HG03439 (cell line): ENCODE data around the gene TNFAIP2.
"Not testable (repeated sequence)": the region's sequence is repeated elsewhere in the genome, so short reads cannot be mapped to it uniquely, and the experiment has no call there.

Source experiments
- ATAC-seq: cut with Tn5 transposase; IDR thresholded peaks from one replicate; pipeline ENCODE4 v1.9.1; 2021; ENCODE audit warnings: mild to moderate bottlenecking, moderate library complexity; ENCODE audit not compliant: unreplicated experiment

The TNFAIP2 gene

DNA sequence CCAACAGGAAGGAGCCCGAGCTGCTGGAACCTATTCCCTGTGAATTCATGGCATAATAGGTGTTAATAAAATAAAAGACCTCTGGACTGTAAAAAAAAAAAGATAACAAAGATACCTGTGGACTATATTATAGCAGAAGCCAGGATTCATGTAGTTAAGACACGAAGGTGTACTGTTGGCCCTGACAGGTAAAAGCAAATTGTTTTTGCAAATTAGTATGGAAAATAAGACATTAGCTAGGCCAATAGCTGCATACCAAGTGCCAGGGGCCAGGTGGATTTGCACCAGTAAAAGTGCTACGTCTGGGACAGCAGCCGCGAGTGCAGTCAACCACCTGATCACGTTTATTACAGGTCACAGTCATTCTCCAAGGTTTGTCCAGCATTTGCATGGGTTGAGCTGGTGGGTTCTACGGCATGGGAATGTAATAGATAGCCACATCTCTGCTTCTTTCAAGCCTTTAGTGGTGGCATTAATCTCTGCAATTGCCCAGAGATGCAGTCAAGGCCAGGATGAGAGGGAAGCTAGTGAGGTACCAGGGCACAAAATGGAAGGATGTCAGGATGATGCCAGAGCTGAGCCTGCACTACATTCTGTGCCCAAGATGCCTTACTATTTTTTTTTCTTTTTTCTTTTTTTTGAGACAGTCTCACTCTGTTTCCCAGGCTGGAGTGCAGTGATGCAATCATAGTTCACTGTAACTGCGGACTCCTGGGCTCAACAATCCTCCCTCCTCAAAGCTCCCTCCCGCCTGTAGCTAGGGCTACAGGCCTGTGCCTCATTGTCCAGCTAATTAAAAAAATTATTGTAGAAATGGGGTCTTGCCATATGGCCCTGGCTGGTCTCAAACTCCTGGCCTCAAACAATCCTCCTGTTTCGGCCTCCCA, 26.3 kb downstream of the TNFAIP2 start:
- ATAC-seq: no peak

DNA sequence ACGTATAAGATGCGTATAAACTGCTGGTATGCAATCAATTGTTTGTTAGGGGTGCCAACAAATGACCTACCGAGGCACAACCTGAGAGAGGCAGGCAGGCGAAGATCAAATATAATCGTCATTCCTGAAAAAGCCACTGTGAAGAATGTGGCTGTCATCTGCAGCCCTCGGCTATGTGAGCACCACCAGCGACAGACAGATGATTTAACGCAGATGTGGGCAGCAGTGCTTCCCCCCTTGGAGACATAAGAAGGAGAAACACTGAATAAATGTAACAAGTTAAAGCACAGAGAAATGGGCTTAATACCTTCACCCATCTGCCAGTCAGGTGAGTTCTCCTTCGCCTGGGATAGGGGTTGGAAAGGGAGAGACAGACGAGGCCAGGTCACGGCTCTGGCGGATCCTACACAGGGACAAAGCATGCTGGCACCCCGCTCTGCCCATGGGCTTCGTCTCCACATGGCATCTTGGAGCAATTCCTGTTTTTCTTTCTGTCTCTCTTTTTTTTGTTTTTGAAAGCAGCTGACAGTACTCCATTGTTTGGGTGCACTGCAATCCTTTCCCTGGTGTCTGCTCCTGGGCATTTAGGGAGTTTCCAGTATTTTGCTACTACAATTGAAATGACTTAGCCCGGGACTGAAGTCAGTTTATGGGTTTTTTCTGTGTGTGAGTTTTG, 28.1 kb downstream of the TNFAIP2 start:
- ATAC-seq: no peak

DNA sequence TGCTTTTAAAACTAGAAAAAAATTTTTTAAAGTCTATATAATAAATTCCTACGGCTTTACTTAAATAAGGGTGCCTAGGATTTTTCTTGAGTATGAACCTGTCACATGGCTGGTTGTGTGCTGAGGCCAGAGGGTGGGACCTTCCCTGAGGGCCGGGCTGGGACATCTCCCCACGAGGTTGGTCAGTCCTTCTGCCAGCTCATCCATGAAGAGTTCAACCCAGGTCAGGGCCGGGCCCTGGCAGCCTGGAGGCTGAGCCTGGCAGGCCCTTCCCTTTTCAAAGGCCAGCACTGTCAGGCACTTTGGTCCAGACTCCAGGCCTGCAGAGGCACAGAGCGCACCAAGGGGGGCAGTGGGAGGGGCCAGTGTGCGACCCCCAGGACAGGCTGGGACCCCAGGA, 31.7 kb downstream of the TNFAIP2 start:
- no peak for ATAC-seq

DNA sequence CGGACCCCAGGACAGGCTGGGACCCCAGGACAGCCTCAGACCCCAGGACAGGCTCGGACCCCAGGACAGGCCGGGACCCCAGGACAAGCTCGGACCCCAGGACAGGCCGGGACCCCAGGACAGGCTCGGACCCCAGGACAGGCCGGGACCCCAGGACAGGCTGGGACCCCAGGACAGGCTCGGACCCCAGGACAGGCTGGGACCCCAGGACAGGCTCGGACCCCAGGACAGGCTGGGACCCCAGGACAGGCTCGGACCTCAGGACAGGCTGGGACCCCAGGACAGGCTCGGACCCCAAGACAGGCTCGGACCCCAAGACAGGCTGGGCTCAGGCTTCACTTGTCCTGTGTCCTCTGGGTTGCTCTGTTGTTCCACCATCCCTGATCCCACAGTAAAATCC, 32.2 kb downstream of the TNFAIP2 start:
- ATAC-seq: not testable (repeated sequence)

DNA sequence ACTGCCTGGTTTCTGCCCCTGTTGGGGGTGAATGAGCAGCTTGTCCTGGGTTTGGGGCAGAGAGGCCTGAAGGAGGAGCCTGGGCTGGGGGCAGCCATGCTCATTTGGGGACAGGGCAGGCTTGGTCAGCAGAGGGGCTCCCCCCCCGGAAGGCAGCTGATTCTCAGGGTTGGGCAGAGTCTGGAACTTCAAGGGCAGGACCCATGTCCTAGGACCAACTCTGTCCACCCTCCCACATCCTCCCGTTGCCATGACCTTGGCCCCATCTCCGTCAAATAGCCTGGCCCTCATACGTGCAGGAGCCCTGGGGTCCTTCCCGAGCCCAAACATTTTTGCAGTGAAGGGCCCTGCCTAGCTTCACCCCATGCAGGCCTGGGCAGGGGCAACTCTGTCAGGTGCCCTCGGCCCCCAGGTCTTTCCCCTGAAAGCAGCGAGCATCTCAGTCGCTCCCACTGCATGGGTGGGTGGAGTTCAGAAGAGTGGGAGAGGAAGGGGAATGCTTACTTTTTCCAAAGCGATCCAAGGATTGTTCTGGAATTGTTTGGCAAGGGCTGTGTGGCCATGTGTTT, 32.6 kb downstream of the TNFAIP2 start:
- no peak for ATAC-seq

DNA sequence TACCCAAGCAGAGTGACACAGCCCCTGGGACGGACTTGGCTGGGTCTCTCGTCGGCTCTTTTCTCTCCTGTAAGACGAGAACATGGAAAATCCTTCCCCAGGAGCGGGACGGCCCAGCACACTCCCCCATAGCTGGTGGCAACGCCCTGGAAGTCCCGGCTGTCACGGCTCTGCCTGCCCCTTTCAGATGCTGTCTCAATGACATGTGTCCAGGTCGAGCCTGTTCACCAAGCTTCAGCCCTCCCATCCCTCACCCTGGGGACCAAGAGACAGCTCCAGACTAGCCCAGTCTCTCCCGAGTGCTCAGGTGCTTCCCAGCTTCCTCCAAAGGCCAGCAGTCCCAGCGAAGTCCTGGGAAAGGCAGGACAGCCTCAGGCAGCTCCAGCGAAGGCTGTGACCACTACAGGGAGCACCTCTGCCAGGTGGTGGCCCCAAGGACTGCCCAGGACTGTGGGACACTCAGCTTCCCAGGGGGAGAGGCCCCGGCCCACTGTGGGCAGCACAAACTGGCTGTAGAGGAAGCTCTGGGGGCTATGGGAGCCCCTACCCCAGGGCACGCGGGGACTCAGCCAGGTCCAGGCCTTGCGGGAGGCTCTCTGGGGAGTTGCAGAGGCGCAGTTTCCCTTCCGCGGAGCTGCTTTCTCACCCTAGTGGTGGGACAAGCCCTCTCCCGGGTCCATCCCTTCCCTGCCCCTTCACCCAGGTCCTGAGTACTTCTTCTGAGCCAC, 33.6 kb downstream of the TNFAIP2 start:
- ATAC-seq: no peak

DNA sequence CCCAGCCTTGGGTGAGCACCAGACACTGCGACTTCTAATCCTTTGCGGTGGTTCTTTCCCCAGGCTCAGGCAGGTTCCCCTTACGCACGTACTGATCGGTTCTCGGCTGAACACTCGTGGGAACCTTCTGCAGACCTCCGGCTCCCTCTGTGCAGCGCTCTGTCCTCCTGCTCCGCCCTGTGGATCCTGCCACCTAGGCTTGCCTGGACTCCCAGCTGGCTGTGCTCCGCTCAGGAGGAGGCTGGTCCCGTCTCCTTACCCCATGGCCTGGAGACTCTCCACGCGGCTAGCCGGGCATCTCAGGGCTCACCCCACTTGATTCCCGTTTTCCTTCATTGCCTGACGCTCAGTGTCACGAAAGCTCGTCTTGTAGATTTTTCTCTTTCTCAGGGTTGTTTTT, 34.7 kb downstream of the TNFAIP2 start:
- no peak for ATAC-seq

DNA sequence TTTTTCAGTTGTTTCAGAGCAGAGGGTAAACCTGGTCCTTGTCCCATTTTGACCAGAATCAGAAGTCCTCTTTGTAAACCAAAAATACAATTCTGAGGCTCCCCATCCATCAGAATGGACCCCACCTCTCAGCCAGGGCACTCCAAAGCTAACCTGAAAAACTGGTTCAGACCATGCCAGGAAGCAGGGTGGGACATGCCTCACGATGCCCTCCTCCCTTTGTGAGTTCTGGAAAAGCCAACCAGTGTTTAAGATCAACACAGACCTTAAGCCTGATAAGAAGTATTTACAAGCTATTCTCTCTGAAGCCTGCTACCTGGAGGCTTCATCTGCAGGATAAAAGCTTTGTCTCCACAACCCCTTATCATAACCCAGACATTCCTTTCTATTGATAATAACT, 35.4 kb downstream of the TNFAIP2 start:
- ATAC-seq: no peak

DNA sequence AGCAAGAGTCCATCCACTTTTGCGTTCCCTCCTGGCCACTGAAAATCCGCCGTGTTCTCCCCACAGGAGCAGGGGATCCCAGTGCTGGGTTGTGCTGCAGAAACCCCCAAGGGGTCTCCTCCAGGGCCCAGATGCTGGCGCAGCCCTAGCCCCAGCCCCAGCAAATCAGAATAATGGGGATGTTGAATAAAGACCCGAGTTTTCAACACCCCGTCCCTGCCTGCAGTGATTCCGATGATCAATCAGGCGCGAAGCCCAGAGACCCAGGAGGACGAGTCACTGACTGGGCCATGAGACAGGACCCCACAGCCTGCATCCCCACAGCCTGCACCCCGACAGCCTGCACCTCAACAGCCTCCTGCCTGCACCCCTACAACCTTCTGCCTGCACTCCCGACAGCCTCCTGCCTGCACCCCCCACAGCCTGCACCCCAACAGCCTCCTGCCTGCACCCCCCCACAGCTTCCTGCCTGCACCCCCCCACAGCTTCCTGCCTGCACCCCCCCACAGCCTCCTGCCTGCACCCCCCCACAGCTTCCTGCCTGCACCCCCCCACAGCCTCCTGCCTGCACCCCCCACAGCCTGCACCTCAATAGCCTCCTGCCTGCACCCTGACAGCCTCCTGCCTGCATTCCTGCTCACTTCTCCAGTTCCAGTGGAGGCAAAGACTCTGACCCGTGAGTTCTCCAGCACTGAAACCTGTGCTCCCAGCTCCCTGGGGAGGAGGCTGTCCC, 37.2 kb downstream of the TNFAIP2 start:
- no peak for ATAC-seq

DNA sequence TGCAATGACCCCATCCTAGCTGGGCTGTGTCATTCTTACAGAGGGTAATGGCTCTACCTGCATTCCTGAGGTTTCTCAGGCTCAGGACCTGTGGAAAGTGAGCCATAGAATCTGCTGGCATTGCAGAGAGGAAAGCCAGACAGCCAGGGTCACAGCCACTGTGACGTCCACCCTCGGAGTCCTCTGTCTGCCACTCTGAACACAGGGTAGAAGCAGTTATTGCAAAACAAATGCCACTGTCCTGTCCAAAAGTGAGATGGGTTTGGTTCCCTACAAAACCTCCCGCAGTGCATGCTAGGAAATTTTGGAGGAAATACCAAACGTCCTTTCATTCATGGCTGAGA, 37.8 kb downstream of the TNFAIP2 start:
- no peak for ATAC-seq

DNA sequence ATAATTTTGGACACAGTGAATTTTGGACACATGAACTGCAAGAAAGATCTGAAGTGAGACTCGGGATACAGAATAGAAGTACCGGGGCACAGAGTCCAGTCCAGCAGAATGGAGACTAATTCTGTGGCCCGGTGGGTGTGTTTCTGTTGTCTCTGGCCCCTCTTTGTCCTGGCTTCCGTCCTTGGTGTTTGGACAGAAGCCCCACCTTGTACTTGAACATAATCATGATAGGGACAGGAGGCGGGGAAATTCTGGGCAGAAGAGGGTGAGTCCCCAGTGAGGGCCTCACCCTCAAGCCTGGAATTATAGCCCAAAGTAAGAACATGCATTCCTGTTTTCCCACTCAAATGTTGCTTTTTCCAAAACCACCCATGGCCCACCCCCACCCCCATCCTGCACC, 39.9 kb downstream of the TNFAIP2 start:
- no peak for ATAC-seq

DNA sequence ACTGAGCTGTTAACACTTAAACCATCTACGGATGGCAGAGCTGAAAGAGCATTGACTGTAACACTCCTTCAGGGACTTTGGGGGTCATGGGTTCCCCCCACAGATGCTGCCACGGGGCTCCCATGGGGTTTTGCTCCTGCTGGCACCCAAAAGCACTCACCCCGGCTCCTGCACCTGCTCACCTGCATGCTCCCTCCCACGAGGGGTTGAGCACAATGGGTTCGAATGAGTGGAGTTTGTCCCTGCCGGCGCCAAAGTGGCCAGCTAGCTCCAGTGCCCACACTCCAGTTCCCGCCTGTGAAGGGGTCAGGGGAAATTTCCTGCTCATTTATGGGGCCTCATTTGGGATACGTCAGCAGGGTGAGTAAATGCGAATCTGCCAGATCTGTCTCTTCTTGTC, 40.7 kb downstream of the TNFAIP2 start:
- no peak for ATAC-seq

DNA sequence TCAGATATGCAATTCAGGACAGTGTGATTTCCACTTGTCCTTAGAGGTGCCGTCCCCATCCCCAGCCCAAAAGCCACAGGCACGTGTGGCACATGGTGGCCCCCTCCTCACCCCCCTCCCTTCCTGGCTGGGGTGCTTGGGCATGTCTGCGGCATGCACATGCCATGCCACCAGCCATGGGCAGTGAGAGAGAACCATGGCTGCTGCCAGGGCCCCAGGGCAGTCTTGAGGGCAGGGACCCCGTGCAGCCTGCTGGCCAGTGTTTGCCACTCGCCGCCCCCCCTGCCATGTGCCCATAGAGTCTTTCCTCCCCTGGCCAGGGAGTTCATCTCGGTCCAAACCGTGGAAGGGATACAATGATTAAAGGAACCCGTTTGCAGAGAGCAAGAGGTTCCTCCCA, 41.5 kb downstream of the TNFAIP2 start:
- ATAC-seq: no peak

DNA sequence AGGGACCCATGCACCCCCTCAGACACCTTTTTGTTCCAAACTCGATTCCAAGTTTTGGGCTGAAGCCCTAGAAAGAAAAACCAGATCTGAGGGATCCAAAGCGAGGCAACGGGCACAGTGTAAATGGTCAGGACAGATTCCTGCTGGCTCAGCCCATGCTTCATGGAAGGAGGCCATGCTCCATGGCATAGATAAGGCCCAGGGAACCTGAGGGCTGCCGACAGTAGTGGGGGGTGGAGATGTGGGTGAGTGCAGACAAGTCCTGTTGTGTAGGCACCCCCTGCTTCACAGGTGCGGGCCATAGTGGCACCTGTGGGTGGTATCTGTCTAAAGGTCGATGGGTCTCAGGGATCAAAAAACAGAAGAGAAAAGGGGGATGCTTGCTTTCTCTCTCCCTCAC, 42.1 kb downstream of the TNFAIP2 start:
- no peak for ATAC-seq

DNA sequence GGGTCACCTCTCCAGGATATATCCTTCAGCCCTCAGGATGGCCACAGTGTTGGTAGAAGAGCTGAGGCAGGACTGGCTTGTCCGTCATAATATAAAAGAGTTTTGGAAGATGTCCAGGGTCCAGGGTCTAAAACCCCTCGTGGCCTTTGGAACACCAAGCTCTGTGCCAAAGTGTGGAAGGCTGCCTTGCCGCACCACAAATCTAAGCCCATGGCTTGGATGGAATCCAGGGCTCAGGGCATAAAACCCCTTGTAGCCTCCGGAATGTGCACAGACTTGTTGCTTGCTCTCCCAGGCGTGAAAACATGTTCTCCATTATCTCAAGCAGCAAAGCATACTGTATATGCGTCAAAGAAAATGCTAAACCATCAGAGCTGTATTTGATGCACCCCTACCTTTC, 46.7 kb downstream of the TNFAIP2 start:
- no peak for ATAC-seq

DNA sequence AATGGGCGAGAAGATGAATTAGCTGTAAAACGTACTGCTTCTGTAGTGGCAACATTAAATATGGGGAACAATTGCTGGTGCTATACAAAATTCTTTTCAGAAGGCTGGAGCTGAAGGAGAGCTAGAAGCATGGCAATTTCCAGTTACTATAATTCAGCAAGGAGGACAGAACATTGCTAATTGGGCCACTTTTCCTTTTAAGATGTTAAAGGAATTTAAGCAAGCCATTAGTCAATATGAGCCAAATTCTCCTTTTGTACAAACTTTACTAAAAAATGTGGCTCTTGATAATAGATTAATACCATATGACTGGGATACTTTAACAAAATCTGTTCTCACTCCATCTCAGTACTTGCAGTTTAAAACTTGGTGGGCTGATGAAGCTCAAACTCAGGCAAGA, 47.9 kb downstream of the TNFAIP2 start:
- ATAC-seq: not testable (repeated sequence)

DNA sequence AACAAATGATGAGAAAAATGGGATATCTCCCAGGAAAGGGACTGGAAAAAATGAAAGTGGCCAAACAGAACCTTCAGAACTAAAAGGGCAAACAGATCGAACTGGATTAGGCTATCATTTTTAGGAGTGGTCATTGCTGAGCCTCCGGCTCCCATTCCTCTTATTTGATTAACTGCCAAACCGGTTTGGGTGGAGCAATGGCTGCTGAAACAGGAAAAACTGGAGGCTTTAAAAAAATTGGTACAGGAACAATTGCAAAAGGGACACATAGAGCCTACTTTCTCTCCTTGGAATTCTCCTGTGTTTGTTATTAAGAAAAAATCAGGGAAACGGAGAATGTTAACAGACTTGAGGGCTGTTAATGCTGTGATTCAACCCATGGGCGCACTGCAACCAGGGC, 49.7 kb downstream of the TNFAIP2 start:
- no peak for ATAC-seq

DNA sequence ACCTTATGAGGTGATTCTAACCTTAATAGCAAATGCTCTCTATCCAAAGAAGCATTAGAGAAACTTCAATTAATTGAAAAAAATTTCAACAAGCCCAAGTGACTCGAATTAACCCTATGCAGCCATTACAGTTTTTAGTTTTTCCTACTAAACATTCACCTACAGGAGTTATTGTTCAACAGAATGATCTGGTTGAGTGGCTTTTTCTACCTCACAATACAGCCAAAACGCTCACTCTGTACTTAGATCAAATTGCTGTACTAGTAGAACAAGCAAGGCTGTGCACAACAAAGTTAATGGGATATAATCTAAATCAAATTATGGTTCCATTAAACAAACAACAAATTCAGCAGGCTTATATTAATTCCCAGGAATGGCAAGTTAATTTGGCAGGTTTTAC, 50.6 kb downstream of the TNFAIP2 start:
- ATAC-seq: not testable (repeated sequence)

DNA sequence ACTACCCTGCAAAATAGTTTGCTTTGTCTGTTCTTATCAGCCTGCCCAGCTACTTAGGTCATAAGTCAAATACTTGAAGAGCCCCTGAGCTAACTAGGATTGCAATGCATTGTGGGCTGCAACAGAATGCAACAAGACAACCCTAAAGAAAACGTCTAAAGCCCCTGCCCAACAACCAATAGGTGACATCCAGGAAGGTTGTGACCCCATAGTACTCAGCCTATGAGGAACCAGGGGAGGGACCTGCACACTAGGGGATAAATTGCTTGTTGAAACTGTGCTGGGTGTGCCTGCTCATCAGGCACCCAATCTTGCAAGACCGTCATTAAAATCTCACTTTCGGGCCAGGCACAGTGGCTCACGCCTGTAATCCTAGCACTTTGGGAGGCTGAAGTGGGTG, 52.9 kb downstream of the TNFAIP2 start:
- not testable (repeated sequence) for ATAC-seq

DNA sequence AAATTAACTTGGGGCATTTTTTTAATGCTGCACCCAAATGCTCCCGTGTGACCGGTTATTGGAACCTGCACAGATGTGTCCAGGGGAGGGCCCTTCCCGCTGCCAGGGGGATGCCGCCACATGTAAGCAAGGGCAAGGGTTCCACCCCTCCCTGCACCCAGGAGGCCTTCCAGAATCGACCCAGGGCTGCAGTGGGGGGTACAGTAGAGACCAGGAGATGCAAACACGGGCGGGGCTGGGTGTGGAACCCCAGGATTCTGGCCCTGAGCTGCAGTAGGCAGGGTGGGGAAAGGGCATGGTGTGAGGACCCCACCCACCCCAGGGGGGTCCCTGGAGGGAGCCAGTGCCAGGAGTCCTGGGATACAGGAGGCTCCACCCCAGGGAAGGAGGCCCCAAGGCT, 54.1 kb downstream of the TNFAIP2 start:
- ATAC-seq: no peak

DNA sequence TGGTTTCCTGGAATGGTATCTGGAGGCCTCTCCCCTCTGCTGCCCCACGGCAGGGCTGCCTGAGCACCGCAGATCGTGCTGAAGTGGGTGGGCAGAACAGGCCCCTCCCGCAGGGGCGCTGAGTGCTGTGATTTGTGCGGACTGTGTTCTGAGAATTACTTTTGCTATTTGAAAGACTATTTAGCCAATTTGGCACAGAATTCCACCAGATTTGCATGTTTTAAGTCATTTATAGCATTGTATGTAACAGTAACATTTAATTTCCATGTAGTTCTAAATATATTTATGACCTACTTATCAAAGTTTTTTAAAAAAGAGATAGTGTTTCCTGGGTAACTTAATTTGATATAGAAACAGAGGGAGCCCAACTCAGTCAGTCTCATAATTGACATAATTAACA, 55.3 kb downstream of the TNFAIP2 start:
- no peak for ATAC-seq
